IPS DF 4.7 (cell line): ENCODE measurements around the gene RHOH.
A peak's percentile ranks its signal among the peaks of the same experiment; 100 is the strongest.
"Not testable (repeated sequence)": the region's sequence is repeated elsewhere in the genome, so short reads cannot be mapped to it uniquely, and the experiment has no call there.

Source experiments
- DNase-seq: peaks from one replicate; pipeline ENCODE4 v3.0.0-alpha.2; 2013; ENCODE audit warnings: low spot score; ENCODE audit errors: extremely low read depth

Gene RHOH

GRCh38 chr4:40196724-40197281, at the start of gene RHOH:
Gene RHOH (plus strand): TSS chr4:40197031. CDS start chr4:40243387, 46,356 bp downstream.
- no peak for DNase-seq

DNA sequence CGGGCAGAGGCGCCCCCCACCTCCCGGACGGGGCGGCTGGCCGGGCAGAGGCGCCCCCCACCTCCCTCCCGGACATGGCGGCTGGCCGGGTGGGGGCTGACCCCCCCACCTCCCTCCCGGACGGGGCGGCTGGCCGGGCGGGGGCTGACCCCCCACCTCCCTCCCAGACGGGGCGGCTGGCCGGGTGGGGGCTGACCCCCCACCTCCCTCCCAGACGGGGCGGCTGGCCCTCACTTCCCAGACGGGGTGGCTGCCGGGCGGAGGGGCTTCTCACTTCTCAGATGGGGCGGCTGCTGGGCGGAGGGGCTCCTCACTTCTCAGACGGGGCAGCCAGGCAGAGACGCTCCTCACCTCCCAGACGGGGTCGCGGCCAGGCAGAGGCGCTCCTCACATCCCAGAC, 49.3 kb upstream of the RHOH start:
- DNase-seq = not testable (repeated sequence)

- peak; percentile 58 for DNase-seq
Observed at GRCh38 chr4:40149960-40150385, 46.9 kb upstream of the RHOH start.

GRCh38 chr4:40150932-40151331, 45.9 kb upstream of the RHOH start:
- DNase-seq = no peak

GRCh38 chr4:40152637-40153036, 44.2 kb upstream of the RHOH start:
- no peak for DNase-seq

DNA sequence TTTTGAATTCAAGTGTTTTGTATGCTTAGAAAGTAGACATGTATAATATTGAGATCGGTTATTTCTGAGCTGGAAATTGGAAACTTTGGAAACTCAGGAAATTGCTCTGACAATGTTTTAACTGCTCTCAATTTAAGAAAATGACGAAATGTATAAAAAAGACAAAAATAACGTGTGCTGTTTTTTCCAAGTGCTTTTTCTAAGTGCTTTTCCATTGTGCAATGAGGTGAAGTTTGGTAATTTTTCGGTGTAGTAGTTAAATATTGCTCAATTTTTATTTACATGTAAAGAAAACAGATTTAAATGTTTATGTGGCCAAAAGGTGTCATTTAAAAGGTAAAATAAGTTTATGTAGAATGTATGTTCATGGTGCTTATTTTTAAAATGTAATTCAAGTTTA, 39.4 kb upstream of the RHOH start:
- no peak for DNase-seq

DNA sequence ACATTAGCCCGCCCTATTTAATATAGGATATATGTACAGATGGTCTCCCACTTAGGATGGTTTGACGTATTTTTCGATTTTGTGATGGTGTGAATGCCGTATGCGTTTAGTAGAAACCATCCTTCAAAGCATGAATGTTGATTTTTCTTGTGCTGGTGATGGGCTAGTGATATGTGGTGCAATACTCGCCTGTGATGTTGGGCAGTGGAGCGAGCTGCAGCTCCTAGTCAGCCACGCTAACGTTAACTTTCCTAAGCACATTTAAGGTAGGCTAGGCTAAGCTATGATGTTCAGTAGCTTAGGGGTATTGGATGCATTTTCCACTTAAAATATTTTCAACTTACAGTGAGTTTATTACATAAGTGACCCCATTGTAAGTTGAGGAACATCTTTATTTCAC, 36.6 kb upstream of the RHOH start:
- DNase-seq = no peak

DNA sequence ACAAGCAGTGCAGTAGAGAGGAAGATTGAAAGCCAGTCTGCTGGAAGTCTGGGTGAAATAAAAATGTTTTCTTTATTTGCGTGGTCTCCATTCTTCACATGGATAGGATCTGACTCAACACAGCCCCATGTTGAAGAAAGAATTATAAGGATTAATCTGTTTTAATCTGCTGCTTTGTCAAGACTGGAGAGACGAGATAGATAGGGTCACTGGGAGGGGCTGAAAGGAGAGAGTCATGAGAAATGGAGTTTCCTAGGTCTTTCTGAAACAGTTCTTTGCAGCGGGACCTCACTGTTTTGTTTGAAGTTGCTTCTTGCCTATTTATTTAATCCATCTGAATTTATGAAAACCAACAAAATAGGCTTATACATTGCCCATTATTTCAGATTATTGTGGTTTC, 32.4 kb upstream of the RHOH start:
- no peak for DNase-seq

DNA sequence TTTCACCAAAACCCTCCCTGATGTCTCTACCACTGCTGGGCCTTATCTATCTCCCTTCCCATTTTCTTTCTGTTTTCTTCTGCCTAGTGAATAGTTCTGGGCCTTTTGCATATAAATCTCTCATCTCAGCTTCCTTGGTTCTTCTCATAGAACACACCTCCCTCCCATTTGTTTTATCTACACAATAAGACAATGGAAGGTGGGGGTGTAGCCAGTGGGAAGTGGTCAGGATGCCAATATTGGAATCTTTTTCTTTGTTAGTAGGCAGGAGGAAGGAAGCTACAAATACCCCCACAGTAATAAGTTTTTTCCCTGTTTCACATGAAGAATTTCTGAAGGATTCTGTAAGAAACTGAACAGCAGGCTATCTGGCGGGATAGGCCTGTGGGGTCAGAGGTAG, 30.9 kb upstream of the RHOH start:
- no peak for DNase-seq

- DNase-seq = no peak
Observed at GRCh38 chr4:40168070-40168469, 28.8 kb upstream of the RHOH start.

DNA sequence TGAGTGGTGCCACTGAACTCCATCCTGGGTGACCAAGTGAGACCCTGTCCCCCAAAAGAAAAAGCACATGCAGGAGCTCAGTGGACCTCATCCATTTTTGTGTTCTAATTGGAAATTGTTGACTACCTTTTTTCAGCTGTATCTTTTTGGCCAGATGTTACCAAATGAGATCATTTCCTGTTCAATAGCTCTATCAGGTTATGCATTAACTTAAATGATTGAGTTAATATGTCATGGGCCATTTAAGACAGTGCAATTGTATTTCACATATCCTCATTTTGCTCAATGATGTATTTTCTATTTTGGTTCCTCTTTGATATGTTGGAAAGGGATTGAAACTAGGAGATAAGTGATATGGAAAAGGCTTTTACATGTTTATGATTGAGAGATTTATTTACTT, 26.2 kb upstream of the RHOH start:
- DNase-seq = no peak

DNA sequence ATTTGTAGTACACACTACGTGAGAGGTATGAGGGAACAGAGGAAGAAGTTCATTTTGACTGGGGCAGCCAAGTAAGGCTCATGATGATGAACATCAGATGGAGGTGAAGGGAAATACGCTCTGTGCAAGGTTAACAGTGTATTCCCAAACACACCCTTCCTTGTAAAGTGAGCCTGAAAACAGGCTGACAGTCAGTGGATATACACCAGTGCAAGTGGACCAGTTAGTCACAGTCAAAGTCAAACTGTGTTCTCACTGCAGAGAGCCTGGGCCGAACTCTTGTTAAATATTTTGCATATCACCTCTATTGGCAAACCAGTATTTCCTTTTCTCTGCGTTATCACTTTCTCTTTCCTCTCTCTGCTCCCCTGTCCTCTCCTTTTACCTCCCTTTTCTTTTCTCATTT, 23.4 kb upstream of the RHOH start:
- no peak for DNase-seq

GRCh38 chr4:40176602-40177001, 20.2 kb upstream of the RHOH start:
- no peak for DNase-seq

- DNase-seq = no peak
Observed at GRCh38 chr4:40177591-40177990, 19.2 kb upstream of the RHOH start.

GRCh38 chr4:40178672-40179071, 18.2 kb upstream of the RHOH start:
- DNase-seq = no peak

DNA sequence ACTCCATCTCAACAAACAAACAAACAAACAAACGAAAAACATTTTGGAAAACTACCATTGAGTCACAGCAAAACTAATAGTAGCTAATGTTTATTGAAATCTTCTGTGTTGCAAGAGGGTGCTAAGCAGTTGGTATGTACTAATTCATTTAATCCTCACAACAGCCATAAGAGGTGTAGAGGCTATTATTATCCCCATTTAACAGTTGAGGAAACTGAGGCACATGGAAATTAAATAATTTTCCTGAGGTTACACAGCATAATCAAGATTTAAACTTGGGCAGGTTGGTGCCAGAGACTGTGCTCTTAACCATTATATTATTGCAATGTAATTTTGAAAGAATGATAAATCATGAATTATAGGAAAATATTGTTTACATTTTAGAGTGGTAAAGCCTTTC, 17.5 kb upstream of the RHOH start:
- no peak for DNase-seq

DNA sequence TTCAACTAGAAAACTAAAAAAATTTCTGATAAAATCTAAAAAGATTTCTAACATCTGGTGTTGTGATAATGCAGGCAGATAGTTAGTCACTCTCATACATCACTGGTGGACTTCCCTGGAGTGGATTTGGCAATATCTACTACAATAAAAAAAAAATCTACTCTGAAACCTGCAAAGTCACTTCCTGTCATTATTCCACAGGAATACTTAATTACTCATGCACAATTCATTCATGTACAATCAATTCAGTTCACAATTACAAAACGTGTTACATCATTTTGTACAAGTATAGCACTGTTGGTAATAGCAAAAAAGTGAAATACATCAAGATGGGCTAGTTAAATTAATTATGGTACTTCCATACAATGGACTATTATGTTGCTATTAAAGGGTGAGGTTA, 16.5 kb upstream of the RHOH start:
- no peak for DNase-seq

DNA sequence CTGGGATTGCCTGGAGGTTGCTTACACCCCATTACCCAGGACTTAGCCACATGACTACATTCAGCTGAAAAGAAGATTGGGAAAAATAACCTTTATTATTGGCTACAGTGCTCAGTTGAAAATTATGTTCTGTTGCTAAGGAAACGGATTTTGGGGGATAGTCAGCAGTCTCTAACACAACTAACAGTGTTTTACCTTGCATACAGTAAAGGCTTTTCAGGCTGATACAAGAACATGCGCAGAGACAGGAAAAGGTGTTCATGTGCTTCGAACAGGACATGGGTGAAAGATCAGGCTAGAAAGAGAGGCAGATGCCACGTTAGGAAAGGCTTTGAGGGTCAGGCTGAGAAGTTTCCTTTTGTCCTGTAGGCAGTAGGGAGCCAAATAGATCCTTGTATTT, 14.8 kb upstream of the RHOH start:
- no peak for DNase-seq

GRCh38 chr4:40182954-40183353, 13.9 kb upstream of the RHOH start:
- no peak for DNase-seq

DNA sequence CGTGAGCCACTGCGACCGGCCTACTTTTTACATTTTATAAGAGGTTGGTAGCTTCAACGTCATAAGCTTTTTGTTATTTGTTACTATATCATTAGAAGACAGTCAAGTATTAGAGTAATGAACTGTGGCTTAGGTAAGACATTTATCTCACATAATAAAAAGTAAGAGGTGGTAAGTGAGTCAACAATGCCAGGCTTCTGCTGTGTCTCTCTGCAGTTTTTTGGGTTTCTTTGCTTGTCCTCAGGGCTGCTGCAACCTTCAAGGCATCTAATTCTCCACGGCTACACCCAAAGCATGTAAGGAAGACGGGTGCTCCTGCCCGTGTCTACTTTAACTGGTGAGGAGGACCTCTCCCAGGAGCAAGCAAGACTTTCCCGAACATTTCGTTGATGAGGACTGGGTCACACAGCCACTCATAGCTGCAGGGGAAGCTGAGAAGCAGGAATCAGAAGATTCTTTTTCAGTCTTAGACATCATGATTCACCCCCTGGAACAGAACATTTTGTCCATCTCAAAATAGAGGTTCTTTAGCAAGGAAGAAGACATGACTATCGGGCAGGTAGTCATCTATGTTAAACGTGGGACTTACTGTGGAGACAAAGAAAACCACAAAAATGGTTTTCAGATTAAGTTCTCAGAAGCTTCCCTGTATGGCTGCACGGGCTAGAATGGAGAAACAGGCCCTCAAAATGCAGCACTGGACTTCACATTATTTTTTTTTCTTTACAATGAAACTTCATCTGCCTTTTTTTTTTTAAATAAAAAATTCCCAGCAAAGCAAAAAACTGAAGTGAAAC, 13.0 kb upstream of the RHOH start:
- no peak for DNase-seq

DNA sequence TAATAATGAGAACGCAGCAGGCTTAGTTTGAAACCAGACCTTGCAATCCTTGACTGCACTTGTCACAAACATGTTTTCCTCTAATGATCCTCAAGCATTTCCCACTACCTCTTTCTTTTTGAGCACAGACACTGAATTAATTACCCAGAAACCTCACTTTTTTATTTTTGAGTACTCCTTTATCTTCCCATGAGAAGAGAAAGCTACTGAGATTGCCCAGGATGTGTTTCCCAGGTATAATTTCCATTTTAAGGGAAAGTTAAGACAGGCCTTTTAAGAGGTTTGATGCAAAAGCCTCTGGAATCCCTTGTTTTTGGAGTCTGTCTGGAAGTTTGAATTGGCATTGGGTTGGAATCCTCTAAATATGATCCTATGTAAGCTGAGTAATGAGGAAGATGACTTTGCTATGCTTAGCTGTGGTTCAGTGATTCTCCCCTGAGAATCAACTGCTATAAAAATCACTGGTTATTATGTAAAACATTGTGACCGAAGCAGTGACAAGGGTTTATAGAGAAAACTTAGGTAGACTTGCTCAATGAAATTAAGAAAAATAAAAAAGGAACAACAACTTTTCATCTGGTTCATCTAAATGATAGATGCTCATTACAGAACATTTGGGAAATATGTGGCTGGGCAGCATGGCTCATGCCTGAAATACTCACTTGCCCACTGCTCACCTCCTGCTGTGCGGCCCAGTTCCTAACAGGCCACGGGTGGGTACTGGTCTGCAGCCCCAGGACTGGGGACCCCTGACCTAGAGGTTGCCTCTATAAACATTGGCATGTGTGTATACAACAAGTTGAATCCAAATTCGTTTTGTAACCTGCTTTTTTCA, 10.8 kb upstream of the RHOH start:
- DNase-seq = no peak

GRCh38 chr4:40186665-40187014, 10.2 kb upstream of the RHOH start:
- no peak for DNase-seq
